NCI-H2029 (cell line): Measurements from ENCODE around the gene RMDN3.

Source experiments
- DNase-seq: peaks from one replicate; lab custom pipeline; 2025; lab: John Stamatoyannopoulos, UW

The RMDN3 gene

DNA sequence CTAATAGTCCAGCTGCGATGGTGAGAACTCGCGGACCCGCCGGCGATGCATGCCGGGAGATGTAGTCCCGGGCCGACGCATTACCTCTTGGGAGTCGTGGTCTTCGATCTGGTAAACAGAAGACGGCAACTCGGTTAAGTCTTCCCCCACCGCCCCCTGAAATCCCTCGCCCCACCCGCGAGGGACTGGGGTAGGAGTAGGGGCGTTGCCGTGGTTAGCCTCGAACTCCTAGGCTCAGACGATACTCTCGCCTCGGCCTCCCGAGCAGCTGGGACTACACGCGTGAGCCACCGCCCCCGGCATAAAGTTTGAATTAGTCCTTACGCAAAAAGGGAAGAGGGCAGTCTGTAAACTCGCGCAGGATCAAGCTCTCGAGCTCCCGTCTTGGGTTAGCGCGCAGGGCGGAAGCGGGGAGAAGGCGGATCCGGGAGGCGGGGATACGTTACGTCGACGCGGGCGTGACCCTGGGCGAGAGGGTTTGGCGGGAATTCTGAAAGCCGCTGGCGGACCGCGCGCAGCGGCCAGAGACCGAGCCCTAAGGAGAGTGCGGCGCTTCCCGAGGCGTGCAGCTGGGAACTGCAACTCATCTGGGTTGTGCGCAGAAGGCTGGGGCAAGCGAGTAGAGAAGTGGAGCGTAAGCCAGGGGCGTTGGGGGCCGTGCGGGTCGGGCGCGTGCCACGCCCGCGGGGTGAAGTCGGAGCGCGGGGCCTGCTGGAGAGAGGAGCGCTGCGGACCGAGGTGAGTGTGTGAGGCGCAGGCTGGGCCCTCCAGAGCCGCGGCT, 60.2 kb downstream of the RMDN3 start, which contains the start of gene RAD51:
Gene RAD51, plus strand, starts transcription at position 487 of the 781 bp plus-strand sequence. CDS start 3,585 bp downstream, outside the sequence.
- DNase-seq, result peak; percentile 63

DNA sequence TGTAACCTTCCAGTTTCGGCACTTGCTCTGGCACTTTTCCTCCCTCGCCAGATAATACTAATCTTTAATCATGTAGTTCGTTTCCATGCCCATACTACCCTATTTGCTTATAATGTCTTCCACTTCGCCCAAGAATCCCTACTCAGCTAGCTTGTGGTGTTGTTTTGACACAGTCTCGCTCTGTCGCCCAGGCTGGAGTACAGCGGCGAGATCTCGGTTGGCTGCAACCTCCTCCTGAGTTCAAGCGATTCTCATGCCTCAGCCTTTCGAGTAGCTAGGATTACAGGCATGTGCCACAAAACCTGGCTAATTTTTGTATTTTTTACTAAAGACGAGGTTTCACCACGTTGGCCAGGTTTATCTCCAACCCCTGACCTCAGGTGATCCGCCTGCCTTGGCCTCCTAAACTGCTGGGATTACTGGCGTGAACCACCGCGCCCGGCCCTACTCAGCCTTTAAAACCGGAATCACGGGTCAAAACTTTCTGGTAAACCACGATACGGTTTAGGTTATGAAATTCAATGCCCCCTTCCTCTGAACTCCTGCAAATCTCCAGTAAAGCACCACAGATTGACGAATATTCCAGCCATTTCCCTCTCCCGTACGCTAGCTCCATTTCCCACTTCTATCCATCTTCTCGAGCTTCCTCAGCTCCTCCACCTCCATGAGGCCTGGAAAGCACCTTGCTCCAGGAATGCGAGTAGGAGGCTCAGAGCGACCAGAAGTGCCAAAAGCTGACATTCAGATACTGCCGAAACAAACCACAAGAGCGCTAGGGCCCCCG, 61.0 kb downstream of the RMDN3 start:
- DNase-seq, result no peak

DNA sequence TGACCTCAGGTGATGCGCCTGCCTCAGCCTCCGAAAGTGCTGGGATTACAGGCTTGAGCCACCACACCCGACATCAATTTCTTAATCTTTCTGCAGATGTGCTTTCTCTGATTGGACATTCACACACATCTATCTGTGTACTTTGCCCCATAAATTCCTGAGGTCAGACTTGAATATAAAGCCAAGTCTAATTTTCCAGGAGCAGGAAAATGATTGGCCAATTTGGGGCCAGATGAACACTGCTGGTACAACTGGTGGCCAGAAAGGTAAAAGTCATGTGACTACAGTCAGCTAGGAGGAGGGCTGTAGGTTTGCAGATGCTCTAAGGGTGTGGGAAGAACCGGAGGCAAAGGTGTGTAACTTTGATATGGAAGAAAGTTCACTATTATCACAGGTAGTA, 63.3 kb downstream of the RMDN3 start:
- no peak for DNase-seq

DNA sequence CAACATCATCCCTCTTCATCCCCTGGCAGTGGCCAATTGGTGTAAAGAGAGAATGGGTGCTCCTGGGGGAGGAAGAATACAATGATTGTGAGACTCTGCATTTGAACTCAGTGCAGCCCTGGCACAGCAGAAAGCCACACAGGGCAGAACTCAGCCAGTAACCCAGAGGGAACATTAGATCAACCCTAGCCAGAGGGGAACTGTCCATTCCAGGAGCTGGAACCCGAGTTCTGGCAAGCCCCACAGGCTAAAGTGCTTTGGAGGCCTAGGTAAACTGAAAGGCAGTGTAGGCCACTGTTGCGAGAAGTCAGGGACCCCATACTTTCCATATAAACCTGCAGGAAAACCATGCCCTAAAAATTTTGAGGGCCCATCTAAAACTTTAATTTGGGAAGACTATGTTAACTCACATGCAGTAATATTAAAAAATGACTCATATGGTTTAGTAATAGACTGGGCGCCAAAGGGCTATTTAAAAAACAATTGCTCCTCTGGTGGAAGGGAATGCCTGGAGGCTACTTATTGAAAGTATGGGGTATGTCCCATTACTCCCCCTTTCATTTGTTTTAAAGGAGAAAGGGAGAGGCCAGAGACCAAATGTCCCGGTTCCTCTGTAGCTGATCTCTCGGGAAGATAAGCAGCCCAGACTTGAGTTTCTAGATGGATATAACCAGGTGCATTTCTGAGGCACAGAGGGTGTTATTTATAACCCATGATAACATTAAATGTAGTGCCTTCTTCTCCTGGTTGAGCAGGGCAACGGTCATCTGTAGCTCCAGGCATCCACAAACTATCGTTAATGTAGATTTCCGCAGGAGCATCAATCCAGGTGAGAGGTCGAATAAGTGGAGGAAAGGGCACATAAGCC, 65.9 kb downstream of the RMDN3 start:
- no peak for DNase-seq
